Vagina (tissue), 2 donors: ENCODE results near the gene SYNPR. TPM values are rescaled to one million over a fixed set of nuclear protein-coding genes. Genes with fewer than 3 reads are reported as not detected.

Experiments used
- DNase-seq, 2 donors: peaks; one replicate each; pipeline ENCODE4 v3.0.0-alpha.2; 2017; ENCODE audit errors: extremely low spot score in 2 of 2
- H3K27ac ChIP-seq: fragments of 200-600 bp; sonication (generic); one replicate; pipeline ENCODE4 v1.5.1; 2019
- H3K27me3 ChIP-seq: fragments of 200-600 bp; sonication (generic); one replicate; pipeline ENCODE4 v1.5.1; 2019
- H3K36me3 ChIP-seq, 2 donors: fragments of 200-600 bp; sonication (generic); one replicate each; pipeline ENCODE4 v1.5.1; 2017 to 2019
- H3K4me1 ChIP-seq: fragments of 200-600 bp; sonication (generic); one replicate; pipeline ENCODE4 v1.5.1; 2019
- H3K4me3 ChIP-seq, 2 donors: fragments of 200-600 bp; sonication (generic); 1 replicate in 1 of 2; 2 replicates in 1 of 2; pipeline ENCODE4 v1.5.1; 2016 to 2019
- H3K9me3 ChIP-seq: fragments of 200-600 bp; sonication (generic); one replicate; pipeline ENCODE4 v1.5.1; 2019
- POLR2A ChIP-seq, 2 donors: fragments of 450-650 bp; IDR thresholded peaks; one replicate each; pipeline ENCODE4 v1.6.1; 2017; ENCODE audit warnings: antibody characterized with exemption in 2 of 2, mild to moderate bottlenecking in 2 of 2, moderate library complexity in 2 of 2
- POLR2AphosphoS5 ChIP-seq, 2 donors: sonication (generic); formaldehyde crosslinking; IDR thresholded peaks; one replicate each; pipeline ENCODE4 v1.9.0; 2017; ENCODE audit warnings: antibody characterized with exemption in 2 of 2, mild to moderate bottlenecking in 2 of 2, low read depth in 1 of 2; ENCODE audit not compliant: insufficient read depth in 1 of 2
- intact Hi-C: fragments of 100-400 bp; cut with DNase I; formaldehyde crosslinking; loops from one replicate; pipeline ENCODE4 v1.15.1; 2023
- total RNA-seq: library from RNA; depleted of rRNA; stranded (reverse); fragments of >200 nt; gene quantifications from one replicate; pipeline ENCODE4 v1.2.3, GENCODE V29; 2016
- TF ChIP-seq, protein P1 (sequence below), 3 experiments: fragments of 450-650 bp in 2 of 3; fragments of 200-600 bp in 1 of 3; sonication (generic) in 1 of 3; IDR thresholded peaks; one replicate each; pipeline ENCODE4 v1.5.1; 2017 to 2019; ENCODE audit warnings: antibody characterized with exemption in 3 of 3, mild to moderate bottlenecking in 2 of 3, moderate library complexity in 2 of 3

Gene SYNPR
- total RNA-seq, 1 donor from 2014 or later = not detected

DNA sequence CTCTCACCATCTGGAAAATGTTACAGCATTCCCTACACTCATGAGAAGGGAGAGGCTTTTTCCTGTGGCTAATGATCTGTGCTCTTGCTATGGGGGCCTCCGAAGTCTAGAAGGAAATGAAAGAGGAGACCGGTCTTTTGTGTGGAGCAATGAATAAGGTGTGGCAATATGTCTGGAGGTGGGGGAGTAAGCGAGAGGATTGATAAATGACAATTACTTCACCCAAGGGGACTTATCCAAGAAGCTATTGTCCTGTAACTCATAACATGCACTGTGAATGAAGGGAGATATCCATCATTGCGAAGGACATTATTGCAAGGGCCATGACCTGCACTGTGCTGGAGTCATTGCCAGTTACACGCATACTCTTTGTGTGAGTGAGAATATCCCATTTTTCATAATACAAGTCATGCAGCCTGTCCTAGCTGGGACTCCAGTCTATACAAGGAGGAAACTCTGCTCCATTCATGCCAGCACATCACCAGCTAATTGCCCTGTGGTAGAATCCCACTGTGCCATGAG is 37.7 kb upstream of the SYNPR start:
- H3K4me3 ChIP-seq = no peak overlapping the region
- H3K4me1 ChIP-seq = no peaks in the 10 kb centered on the region
- no peaks in the 10 kb centered on the region for H3K36me3 ChIP-seq
- no peaks in the 10 kb centered on the region for H3K27me3 ChIP-seq
- no peak for DNase-seq
- no peaks in the 10 kb centered on the region for H3K9me3 ChIP-seq
- H3K27ac ChIP-seq = no peak overlapping the region
- TF ChIP-seq, protein P1, sequence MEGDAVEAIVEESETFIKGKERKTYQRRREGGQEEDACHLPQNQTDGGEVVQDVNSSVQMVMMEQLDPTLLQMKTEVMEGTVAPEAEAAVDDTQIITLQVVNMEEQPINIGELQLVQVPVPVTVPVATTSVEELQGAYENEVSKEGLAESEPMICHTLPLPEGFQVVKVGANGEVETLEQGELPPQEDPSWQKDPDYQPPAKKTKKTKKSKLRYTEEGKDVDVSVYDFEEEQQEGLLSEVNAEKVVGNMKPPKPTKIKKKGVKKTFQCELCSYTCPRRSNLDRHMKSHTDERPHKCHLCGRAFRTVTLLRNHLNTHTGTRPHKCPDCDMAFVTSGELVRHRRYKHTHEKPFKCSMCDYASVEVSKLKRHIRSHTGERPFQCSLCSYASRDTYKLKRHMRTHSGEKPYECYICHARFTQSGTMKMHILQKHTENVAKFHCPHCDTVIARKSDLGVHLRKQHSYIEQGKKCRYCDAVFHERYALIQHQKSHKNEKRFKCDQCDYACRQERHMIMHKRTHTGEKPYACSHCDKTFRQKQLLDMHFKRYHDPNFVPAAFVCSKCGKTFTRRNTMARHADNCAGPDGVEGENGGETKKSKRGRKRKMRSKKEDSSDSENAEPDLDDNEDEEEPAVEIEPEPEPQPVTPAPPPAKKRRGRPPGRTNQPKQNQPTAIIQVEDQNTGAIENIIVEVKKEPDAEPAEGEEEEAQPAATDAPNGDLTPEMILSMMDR (IDR thresholded peaks at IDR 0.05) = no peak
- intact Hi-C loops = no loop called here

DNA sequence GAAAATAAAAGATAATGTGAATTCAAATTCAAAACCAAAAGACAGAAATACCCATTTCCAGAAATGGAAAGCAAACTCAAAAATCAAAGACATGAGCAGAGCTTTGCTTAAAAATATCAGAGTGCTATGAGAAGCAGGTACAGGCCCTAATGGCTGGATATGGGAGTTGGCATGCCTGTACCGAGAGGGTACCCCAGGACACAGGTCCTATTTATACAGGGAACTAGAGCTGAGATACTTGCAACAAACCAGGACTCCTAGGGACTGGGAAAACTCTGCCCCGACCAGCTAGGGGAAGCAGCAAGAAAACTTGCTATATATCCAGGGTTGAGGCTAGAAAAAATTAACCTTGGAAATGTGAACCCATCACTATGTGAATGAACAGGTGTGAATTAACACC is 36.0 kb upstream of the SYNPR start:
- H3K4me1 ChIP-seq = no peaks in the 10 kb centered on the region
- no peaks in the 10 kb centered on the region for H3K36me3 ChIP-seq
- DNase-seq = no peak
- intact Hi-C loops = no loop called here
- no peak overlapping the region for H3K4me3 ChIP-seq
- no peaks in the 10 kb centered on the region for H3K9me3 ChIP-seq
- H3K27me3 ChIP-seq = no peaks in the 10 kb centered on the region
- no peak overlapping the region for H3K27ac ChIP-seq
- TF ChIP-seq POLR2A (IDR thresholded peaks at IDR 0.05) = no peak
- TF ChIP-seq, protein P1 (IDR thresholded peaks at IDR 0.05) = no peak
- no peak for TF ChIP-seq POLR2AphosphoS5 (IDR thresholded peaks at IDR 0.05; ENCODE audit: insufficient read depth in 1 of 2, low read depth in 1 of 2)

DNA sequence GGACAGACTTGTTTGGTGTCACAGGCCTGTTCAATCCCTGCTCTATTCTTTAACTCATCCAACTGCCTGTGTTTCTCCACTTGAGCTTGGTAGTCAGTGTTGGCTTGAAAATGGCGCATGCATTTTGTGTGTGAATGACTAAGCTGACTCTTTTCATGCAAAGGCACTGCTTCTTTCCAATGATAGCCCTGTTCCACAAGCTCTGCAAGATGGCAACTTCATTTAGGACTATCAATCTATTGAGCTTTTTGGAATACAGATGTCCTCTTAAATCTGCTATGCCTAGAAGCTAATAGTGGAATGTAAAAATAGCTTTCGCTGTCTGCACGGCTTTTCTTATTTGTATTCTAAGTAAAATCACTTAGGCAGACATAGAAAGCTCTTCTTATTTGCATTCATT is 33.6 kb upstream of the SYNPR start:
- no peak for DNase-seq
- Histone ChIP-seq H3K27ac (no peak overlapping the region), H3K9me3 (no peaks in the 10 kb centered on the region), H3K4me3 (no peak overlapping the region), H3K27me3 (no peaks in the 10 kb centered on the region), H3K4me1 (no peaks in the 10 kb centered on the region), H3K36me3 (no peaks in the 10 kb centered on the region)
- intact Hi-C loops = no loop called here
- TF ChIP-seq POLR2AphosphoS5 (IDR thresholded peaks at IDR 0.05; ENCODE audit: insufficient read depth in 1 of 2, low read depth in 1 of 2) = no peak
- TF ChIP-seq POLR2A (IDR thresholded peaks at IDR 0.05) = no peak
- TF ChIP-seq, protein P1 (IDR thresholded peaks at IDR 0.05) = no peak

DNA sequence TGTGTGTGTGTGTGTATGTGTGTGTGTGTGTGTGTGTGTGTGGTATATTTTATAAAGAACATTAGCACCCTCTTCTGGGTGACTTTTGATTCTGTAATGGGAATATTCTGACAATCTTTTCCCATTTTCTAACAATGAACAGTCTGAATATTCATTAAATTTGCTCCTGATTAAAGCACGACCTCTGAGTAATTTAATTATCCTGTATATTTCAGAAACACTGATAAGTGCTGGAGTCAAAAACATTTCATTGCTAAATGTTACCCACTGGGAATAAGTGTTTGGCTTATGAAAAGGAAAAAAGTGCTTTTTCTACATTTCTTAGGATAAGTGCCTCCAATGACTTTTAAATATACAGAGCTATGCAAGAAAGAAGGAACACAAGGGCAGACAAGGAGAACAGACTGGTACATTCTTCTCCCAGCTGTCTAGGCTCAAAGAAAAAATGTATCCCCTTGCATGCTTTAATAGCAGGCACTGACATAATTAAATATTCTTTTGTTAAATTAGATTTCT is 32.3 kb upstream of the SYNPR start:
- Histone ChIP-seq H3K9me3 (no peaks in the 10 kb centered on the region), H3K27ac (no peak overlapping the region), H3K27me3 (no peaks in the 10 kb centered on the region), H3K36me3 (no peaks in the 10 kb centered on the region), H3K4me3 (no peak overlapping the region), H3K4me1 (no peaks in the 10 kb centered on the region)
- TF ChIP-seq POLR2AphosphoS5 (IDR thresholded peaks at IDR 0.05; ENCODE audit: insufficient read depth in 1 of 2, low read depth in 1 of 2) (no peak), POLR2A (IDR thresholded peaks at IDR 0.05) (no peak)
- TF ChIP-seq, protein P1 (IDR thresholded peaks at IDR 0.05) = no peak
- intact Hi-C loops = no loop called here
- DNase-seq = no peak

DNA sequence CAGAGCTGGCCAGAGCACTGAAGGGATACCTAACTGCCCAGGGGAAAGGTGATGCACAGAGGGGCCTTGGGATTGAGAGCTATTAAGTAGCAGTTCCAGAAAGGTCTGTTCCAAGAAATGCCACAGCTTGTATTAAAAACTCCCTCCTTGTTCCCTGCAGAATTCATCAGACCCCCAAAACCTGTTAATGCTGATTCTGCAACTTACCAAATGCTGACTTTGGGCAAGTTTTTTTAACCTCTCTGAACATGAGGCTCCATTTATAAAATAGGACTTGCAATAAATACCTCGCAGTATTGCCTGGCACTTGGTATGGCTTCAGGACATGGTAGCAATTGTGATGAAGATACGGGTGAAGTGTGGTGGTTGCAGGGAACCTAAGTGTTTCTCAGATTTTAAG is 30.1 kb upstream of the SYNPR start:
- Histone ChIP-seq H3K27ac (no peak overlapping the region), H3K4me3 (no peak overlapping the region), H3K27me3 (no peaks in the 10 kb centered on the region), H3K9me3 (no peaks in the 10 kb centered on the region), H3K4me1 (no peaks in the 10 kb centered on the region), H3K36me3 (no peaks in the 10 kb centered on the region)
- no peak for TF ChIP-seq POLR2A (IDR thresholded peaks at IDR 0.05)
- TF ChIP-seq POLR2AphosphoS5 (IDR thresholded peaks at IDR 0.05; ENCODE audit: insufficient read depth in 1 of 2, low read depth in 1 of 2) = no peak
- TF ChIP-seq, protein P1 (IDR thresholded peaks at IDR 0.05) = no peak
- intact Hi-C loops = no loop called here
- no peak for DNase-seq
